Activated CD8-positive, alpha-beta T cell treated with anti-CD3 and anti-CD28 coated beads for 36 hours (primary cell): Measurements from ENCODE around the gene PCF11. TPM values are rescaled to one million over a fixed set of nuclear protein-coding genes. Genes with fewer than 3 reads are reported as not detected.

Source experiments
- ATAC-seq: fragments of 200-7000 bp; cut with Tn5 transposase; one replicate; pipeline ENCODE4 v1.10.0; 2021; ENCODE audit warnings: mild to moderate bottlenecking, moderate library complexity
- CTCF ChIA-PET: fragments of 350-600 bp; sonication (Branson Sonifier 250); formaldehyde crosslinking; loops from one replicate; lab custom pipeline; 2021; ENCODE audit warnings: antibody characterized with exemption; lab: Charles Lee
- POLR2A ChIA-PET: fragments of 350-600 bp; sonication (Branson Sonifier 250); formaldehyde crosslinking; loops from one replicate; lab custom pipeline; 2021; ENCODE audit warnings: antibody characterized with exemption; lab: Charles Lee
- DNase-seq: peaks from one replicate; pipeline ENCODE4 v3.0.0-alpha.2; 2020
- H3K27ac Mint-ChIP-seq: one replicate; pipeline ENCODE4 v1.8.0; 2021; ENCODE audit warnings: mild to moderate bottlenecking, mixed read lengths
- H3K27me3 Mint-ChIP-seq: one replicate; pipeline ENCODE4 v1.8.0; 2021; ENCODE audit warnings: mixed read lengths
- H3K36me3 Mint-ChIP-seq: one replicate; pipeline ENCODE4 v1.8.0; 2021; ENCODE audit warnings: low read depth, mixed read lengths
- H3K4me1 Mint-ChIP-seq: one replicate; pipeline ENCODE4 v1.8.0; 2021; ENCODE audit warnings: low read depth, mixed read lengths
- H3K4me3 Mint-ChIP-seq: one replicate; pipeline ENCODE4 v1.8.0; 2021; ENCODE audit warnings: mild to moderate bottlenecking, moderate library complexity, mixed read lengths
- H3K9me3 Mint-ChIP-seq: one replicate; pipeline ENCODE4 v1.8.0; 2021; ENCODE audit warnings: mixed read lengths
- CTCF ChIP-seq: fragments of 200-600 bp; IDR thresholded peaks from one replicate; pipeline ENCODE4 v1.8.0; 2022; ENCODE audit warnings: antibody characterized with exemption, mild to moderate bottlenecking
- intact Hi-C: fragments of 100-400 bp; cut with micrococcal nuclease; formaldehyde crosslinking; loops from one replicate; pipeline ENCODE4 v1.10.0; 2022
- total RNA-seq, 2 experiments: library from RNA; stranded (reverse); gene quantifications; one replicate each; pipeline ENCODE4 v1.2.3, GENCODE V29; 2021

PCF11 gene
- total RNA-seq, 2 experiments from 2014 or later, result 53.9 to 55.6 TPM

- H3K4me1 Mint-ChIP-seq, result peaks cover 36% of the 10 kb centered on the region
- ATAC-seq (peak; percentile 77), DNase-seq (peak; percentile 92)
- CTCF ChIA-PET, result interaction anchor here (1.1 to 2.5 kb wide), 5 partner anchors 12 to 333 kb away, joined by 3 to 8 read pairs (median 5); partner anchors contain the start of gene PCF11
- H3K9me3 Mint-ChIP-seq, result no peaks in the 10 kb centered on the region
- intact Hi-C loops, result loop anchor here (2.0 to 10.0 kb wide), 3 partner anchors 33 to 291 kb away; partner anchors contain the start of genes DDIAS, PRCP and RAB30
- POLR2A ChIA-PET, result interaction anchor here (0.9 to 2.8 kb wide), 7 partner anchors 9 to 292 kb away, joined by 3 to 15 read pairs (median 4); partner anchors contain the start of genes CCDC90B, DDIAS, PCF11 and PRCP
- peak within 1 kb of the TSS; percentile 99 for H3K27ac Mint-ChIP-seq
- peaks cover 23% of the 10 kb centered on the region for H3K36me3 Mint-ChIP-seq
- TF ChIP-seq CTCF, result no peak
- H3K4me3 Mint-ChIP-seq, result peak within 1 kb of the TSS; percentile 98
- no peaks in the 10 kb centered on the region for H3K27me3 Mint-ChIP-seq
These were observed 36.7 kb downstream of the PCF11 start, which contains the start of gene ANKRD42 for GRCh38 chr11:83193315-83194280. ANKRD42 (plus strand) TSS chr11:83193712; CDS start chr11:83194671, 959 bp downstream.

- Mint-ChIP-seq H3K27ac (peak overlapping the region; percentile 99), H3K27me3 (no peaks in the 10 kb centered on the region), H3K9me3 (no peaks in the 10 kb centered on the region), H3K4me3 (peak overlapping the region; percentile 98), H3K4me1 (peaks cover 36% of the 10 kb centered on the region), H3K36me3 (peaks cover 21% of the 10 kb centered on the region)
- CTCF ChIA-PET, result interaction anchor here (1.1 to 2.5 kb wide), 5 partner anchors 13 to 334 kb away, joined by 3 to 8 read pairs (median 5); partner anchors contain the start of gene PCF11
- peak; percentile 75 for DNase-seq
- no peak for TF ChIP-seq CTCF
- POLR2A ChIA-PET, result interaction anchor here (0.9 to 2.8 kb wide), 7 partner anchors 8 to 293 kb away, joined by 3 to 15 read pairs (median 4); partner anchors contain the start of genes CCDC90B, DDIAS, PCF11 and PRCP
- intact Hi-C loops, result loop anchor here (2.0 to 10.0 kb wide), 3 partner anchors 34 to 292 kb away; partner anchors contain the start of genes DDIAS, PRCP and RAB30
- ATAC-seq, result peak; percentile 68
These were observed 37.6 kb downstream of the PCF11 start for GRCh38 chr11:83194281-83195142.

- Mint-ChIP-seq H3K4me1 (peaks cover 39% of the 10 kb centered on the region), H3K9me3 (no peaks in the 10 kb centered on the region)
- POLR2A ChIA-PET, result interaction anchor here (0.9 to 2.8 kb wide), 5 partner anchors 12 to 294 kb away, joined by 3 to 15 read pairs (median 5); partner anchors contain the start of genes CCDC90B, DDIAS, PCF11 and PRCP
These were observed 38.2 kb downstream of the PCF11 start for GRCh38 chr11:83195143-83195466.

More at GRCh38 chr11:83195143-83195466, 38.2 kb downstream of the PCF11 start:
- Mint-ChIP-seq H3K36me3 (peaks cover 20% of the 10 kb centered on the region), H3K27ac (peak overlapping the region; percentile 99), H3K27me3 (no peaks in the 10 kb centered on the region), H3K4me3 (peak overlapping the region; percentile 98)
- intact Hi-C loops, result loop anchor here (2.0 to 10.0 kb wide), 2 partner anchors 34 to 120 kb away; partner anchors contain the start of gene RAB30
- no peak for DNase-seq
- ATAC-seq, result no peak
- CTCF ChIA-PET, result interaction anchor here (1.1 to 2.5 kb wide), 3 partner anchors 13 to 328 kb away, joined by 5 to 8 read pairs (median 8); no protein-coding TSS in a partner anchor
- TF ChIP-seq CTCF, result no peak
